NCI-H128 (cell line): Measurements from ENCODE around the gene CT45A9.
"Not testable (repeated sequence)": the region's sequence is repeated elsewhere in the genome, so short reads cannot be mapped to it uniquely, and the experiment has no call there.

Source experiments
- DNase-seq: peaks from one replicate; lab custom pipeline; 2025; ENCODE audit not compliant: unreplicated experiment; lab: John Stamatoyannopoulos, UW

CT45A9 gene, protein sequence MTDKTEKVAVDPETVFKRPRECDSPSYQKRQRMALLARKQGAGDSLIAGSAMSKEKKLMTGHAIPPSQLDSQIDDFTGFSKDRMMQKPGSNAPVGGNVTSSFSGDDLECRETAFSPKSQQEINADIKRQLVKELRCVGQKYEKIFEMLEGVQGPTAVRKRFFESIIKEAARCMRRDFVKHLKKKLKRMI

DNA sequence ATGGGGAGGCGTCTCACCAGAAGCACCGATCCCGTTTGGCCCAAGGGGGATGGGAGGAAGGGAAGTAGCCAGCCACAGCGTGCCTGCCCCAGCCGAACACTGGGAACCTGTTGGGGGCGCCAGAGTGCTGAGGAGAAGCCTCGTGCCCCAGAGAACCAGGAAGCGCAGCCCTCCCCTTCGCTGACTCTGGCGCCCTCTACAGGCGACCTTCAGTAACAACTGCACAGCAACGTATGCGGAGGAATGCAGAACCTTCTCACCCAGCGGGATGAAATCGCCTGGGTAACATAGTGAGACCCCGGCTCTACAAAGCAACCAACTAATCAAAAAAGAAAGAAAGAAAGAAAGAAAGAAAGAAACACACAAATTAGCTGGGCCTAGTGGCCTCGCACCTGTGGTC, at the start of gene CT45A9:
Gene CT45A9 (minus strand): TSS at position 101 of the 400 bp plus-strand sequence. CDS start 3,751 bp downstream, outside the sequence.
- not testable (repeated sequence) for DNase-seq

DNA sequence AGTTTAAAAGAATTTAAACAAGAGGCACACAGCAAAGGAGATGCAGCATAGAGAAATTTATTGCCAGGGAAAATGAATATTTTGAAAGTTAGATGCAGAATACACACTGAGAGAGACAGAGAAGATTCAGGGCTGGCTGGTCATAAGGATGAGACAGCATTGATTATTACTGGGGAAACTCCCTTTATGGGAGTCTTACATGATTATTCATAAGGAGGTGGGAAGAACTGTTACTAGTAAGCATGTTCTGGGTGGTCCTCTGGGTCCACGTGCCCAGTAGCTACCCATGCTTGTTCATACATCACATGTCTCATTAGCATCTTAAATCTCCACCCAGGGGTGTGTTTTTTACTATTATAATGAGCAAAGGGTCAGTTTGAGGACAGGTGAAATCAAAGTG, 48.9 kb upstream of the CT45A9 start:
- not testable (repeated sequence) for DNase-seq

DNA sequence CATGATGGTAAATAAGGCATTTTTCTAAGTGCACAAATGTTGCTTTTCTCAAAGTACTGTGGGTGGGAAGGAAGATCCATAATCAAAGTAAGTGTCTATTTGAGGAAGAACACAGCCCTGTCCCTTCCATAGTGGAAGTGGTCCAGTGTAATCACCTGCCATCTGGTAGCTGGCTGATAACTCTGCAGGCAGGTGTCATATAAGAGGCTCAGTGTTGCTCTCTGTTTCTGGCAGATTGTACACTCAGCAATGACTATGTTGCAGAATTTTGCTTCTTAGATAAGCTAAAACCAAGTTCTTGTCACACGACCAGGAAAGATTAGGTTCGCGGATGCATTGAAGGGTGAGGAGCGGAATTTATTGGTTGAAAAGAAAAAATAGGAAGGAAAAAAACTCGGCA, 42.8 kb upstream of the CT45A9 start:
- DNase-seq, result no peak

DNA sequence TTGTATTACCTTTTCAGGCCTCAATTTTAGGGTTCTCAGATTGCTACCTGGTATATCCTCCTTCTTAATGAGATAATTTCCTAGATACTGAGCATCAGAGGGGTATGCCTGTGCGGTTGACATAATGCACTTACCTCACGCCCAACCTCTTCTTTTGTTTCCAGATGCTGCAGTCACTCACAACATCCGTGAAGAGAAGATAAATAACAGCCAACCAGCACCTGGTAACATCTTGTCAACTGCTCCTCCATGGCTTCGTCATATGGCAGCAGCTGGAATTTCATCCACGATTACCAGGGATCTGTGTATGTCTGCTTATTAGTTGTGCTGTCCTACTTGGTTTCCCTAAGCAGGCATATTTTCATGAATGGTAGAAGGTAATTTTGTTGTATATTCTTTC, 38.6 kb upstream of the CT45A9 start:
- DNase-seq, result no peak

DNA sequence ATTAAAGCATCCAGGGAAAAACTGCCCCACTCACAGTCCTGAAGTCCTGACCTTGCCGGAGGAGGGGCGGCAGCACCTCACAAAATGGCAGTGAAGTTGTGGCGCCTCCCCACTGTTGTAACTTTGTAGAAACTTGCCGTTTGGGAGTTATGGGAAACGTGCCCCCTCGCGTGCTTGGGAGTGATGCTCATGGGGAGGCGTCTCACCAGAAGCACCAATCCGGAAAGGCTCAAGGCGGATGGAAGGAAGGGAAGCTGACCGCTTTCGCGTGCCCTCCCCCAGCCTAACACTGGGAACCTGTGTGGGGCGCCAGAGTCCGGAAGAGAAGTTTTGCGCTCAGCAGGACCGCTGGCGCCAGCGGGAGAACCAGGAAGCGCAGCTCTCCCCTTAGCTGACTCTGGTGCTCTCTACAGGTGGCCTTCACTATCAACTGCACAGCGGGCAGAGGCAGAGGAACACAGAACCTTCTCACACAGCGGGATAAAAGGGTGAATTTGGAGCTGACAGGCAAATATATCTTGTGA, 21.7 kb upstream of the CT45A9 start, which contains the start of the genes CT45A10 and SAGE1:
Gene CT45A10 (minus strand): TSS at position 151 of the 524 bp plus-strand sequence. CDS start 8,100 bp downstream, outside the sequence.
Gene SAGE1 (plus strand): TSS at position 423 of the 524 bp plus-strand sequence. CDS start 2,527 bp downstream, outside the sequence.
- DNase-seq, result no peak

DNA sequence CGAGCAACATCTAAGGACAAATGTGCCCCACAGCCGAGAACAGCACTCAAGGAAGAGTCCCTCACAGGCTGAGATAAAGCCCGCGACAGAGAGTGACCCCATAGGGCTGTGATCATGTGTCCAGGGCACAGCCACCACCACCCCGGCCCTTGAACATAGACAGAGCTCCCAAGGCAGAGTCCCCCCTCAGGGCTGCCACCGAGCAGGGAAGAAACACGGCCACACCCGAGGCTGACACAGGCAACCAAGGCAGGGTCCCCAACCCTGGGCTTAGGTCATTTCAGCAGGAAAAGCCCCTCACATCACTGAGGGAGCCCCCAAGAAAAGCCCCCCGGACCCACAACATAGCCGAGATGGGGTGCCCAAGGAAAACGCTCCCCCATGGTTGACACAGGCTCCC, 21.2 kb upstream of the CT45A9 start:
- DNase-seq, result no peak

DNA sequence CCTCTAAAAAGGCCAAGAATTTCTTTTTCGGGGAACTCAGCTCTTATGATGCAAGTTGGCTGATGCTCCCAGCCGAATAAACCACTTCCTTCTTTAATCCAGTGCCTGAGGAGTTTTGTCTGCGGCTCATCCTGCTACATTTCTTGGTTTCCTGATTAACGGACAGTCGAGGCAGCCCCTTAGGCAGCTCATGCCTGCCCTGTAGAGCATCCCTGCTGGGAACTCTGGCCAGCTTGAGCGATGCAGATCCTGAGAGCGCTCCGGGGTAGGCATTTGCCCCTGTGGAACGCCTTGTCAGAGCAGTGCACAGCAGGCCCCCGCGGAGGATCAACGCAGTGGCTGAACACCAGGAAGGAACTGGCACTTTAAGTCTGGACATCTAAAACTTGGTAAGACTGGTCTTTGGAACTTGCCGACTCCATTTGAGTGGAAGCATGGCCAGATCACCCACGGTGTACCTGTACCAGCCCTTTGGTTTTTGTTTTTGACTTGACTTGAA, 18.5 kb upstream of the CT45A9 start:
- DNase-seq, result no peak

DNA sequence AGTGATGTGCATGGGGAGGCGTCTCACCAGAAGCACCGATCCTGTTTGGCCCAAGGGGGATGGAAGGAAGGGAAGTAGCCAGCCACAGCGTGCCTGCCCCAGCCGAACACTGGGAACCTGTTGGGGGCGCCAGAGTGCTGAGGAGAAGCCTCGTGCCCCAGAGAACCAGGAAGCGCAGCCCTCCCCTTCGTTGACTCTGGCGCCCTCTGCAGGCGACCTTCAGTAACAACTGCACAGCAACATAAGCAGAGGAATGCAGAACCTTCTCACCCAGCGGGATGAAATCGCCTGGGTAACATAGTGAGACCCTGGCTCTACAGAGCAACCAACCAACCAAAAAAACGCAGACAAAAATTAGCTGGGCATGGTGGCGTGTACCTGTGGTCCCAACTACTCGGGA, 17.4 kb upstream of the CT45A9 start:
- DNase-seq, result not testable (repeated sequence)

DNA sequence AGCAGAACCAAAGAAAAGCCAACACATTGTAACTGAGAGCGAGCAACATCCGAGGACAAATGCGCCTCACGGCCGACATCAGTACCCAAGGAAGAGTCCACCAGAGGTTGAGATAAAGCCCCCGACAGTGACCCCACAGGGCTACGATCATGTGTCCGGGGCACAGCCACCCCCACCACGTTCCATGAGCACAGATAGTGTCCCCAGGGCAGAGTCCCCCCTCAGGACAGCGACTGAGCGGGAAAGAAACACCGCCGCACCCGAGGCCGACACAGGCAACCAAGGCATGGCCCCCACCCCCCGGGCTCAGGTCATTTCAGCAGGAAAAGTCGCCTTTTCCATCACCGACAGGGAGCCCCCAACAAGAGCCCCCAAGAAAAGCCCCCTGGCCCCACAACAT, 16.6 kb upstream of the CT45A9 start:
- not testable (repeated sequence) for DNase-seq

DNA sequence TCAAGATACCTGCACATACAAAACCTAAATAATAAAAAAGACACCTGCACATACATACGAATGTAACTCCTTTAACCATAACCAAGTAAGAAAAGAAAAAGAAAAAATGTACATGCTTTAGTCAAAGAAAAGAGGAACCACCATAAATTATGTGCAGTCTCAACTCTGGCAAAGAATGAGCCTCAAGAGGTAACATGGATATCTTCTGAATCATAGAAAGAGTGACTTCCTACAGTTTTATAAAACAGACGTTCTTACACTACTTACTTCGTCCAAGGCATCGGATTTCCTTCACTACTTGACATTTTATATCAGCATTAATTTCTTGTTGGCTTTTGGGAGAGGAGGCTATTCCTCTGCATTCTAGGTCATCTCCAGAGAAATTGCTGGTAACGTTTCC, 11.1 kb upstream of the CT45A9 start:
- not testable (repeated sequence) for DNase-seq

DNA sequence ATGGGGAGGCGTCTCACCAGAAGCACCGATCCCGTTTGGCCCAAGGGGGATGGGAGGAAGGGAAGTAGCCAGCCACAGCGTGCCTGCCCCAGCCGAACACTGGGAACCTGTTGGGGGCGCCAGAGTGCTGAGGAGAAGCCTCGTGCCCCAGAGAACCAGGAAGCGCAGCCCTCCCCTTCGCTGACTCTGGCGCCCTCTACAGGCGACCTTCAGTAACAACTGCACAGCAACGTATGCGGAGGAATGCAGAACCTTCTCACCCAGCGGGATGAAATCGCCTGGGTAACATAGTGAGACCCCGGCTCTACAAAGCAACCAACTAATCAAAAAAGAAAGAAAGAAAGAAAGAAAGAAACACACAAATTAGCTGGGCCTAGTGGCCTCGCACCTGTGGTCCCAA, 17.2 kb downstream of the CT45A9 start, which contains the start of gene CT45A8:
Gene CT45A8 (minus strand): TSS at position 101 of the 400 bp plus-strand sequence. CDS start 3,755 bp downstream, outside the sequence.
- DNase-seq, result not testable (repeated sequence)

DNA sequence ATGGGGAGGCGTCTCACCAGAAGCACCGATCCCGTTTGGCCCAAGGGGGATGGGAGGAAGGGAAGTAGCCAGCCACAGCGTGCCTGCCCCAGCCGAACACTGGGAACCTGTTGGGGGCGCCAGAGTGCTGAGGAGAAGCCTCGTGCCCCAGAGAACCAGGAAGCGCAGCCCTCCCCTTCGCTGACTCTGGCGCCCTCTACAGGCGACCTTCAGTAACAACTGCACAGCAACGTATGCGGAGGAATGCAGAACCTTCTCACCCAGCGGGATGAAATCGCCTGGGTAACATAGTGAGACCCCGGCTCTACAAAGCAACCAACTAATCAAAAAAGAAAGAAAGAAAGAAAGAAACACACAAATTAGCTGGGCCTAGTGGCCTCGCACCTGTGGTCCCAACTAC, 34.4 kb downstream of the CT45A9 start, which contains the start of gene CT45A7:
Gene CT45A7 (minus strand): TSS at position 101 of the 400 bp plus-strand sequence. CDS start 3,747 bp downstream, outside the sequence.
- DNase-seq, result not testable (repeated sequence)

DNA sequence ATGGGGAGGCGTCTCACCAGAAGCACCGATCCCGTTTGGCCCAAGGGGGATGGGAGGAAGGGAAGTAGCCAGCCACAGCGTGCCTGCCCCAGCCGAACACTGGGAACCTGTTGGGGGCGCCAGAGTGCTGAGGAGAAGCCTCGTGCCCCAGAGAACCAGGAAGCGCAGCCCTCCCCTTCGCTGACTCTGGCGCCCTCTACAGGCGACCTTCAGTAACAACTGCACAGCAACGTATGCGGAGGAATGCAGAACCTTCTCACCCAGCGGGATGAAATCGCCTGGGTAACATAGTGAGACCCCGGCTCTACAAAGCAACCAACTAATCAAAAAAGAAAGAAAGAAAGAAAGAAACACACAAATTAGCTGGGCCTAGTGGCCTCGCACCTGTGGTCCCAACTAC, 51.7 kb downstream of the CT45A9 start, which contains the start of gene CT45A2:
Gene CT45A2 (minus strand): TSS at position 101 of the 400 bp plus-strand sequence. CDS start 3,747 bp downstream, outside the sequence.
- DNase-seq, result not testable (repeated sequence)
